UCSD-AML1 (cell line): ENCODE results near the gene PPP2R2C.

Experiments
- DNase-seq: peaks from one replicate; lab custom pipeline; 2025; ENCODE audit not compliant: unreplicated experiment; lab: John Stamatoyannopoulos, UW

PPP2R2C gene

DNA sequence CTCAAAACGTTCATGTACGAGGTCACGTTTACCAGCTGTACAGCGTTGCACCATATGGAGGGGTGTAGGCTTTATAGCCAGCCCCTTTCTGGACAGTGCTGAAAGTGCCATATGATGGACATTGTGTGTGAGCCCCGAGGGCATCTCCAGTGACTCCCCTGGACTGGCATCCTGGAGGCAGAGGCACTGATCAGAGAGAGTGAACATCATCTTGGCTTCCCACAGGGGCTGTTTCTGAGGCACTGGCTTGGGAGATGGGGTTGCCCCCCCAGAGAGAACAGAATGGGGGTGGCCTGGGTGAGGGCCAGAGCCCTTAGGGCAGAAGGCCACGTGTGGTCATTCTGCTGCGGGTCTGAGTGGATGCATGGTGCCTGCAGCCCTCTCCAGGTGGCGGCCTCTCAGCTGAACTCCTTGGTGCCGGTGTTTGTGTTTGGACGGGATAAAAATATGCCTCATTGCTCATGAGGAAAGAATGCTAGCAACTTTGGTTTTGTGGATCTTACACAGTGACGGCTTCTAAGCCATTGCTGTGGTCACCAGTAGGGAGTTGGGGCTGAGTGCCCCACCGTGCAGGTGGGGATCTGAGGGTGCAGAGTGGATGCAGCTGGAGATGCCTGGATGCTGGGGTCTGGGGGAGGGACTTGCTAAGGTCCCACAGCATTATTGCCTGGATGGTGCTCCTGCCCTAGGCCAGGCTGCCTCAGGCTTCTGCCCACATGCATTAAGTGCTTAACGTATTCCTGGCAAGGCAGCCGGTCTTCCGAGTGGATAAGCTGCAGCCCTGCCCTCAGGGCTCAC is 199.4 kb downstream of the PPP2R2C start:
- no peak for DNase-seq

DNA sequence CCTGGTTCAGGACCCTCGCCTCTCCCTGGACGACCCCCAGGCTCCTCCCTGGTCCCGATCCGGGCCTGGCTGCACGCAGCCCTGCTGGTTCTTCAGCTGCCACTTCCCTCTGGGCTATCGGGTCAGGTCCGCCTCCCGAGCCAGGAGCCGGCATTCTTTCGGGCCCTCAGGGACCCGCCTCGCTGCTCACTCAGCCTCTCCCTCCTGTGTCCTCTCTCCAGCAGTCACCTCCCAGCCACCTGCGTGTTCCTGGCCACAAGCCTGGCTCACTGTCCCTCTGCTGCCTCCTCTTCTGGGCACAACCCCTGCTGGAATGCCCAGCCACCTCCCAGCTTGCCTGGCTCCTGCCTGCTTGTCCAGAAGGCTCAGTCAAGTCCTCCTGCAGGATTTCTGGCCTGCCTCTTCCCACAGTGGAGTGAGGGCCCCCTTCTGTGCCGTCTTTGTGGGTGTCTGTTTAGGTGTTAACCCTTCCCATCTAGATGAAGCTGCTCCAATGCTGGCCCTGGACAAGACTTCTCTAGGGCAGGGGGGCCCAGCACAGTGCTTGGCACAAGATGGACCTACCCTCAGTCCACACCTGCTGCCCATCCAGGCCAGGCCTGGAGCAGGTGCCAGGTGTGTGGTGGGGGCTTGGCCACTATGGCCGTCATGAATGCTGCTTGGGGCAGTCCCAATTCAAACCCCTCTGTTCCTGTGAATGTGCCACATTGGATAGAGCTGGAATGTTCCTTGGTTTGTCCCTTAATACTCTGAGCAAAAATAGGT is 200.5 kb downstream of the PPP2R2C start:
- DNase-seq, result no peak

DNA sequence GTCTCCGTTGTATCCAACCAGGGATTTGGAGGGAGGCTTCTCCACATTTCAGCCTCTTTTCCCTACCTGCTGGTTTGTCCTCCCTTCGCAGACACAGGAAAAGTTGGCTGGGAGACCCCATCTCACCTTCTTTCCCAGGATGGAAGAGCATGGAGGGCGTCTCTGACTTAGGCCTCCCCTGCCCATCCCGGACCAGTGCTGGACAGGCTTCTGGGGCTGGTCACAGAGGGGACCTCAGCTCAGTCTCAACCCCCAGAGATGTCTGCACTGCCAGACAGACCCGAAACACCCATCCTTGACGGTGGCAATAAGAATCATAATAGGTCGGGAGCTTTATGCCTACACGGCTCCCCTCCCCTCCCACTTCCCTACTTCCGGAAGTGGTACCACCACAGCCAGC is 201.2 kb downstream of the PPP2R2C start:
- no peak for DNase-seq

DNA sequence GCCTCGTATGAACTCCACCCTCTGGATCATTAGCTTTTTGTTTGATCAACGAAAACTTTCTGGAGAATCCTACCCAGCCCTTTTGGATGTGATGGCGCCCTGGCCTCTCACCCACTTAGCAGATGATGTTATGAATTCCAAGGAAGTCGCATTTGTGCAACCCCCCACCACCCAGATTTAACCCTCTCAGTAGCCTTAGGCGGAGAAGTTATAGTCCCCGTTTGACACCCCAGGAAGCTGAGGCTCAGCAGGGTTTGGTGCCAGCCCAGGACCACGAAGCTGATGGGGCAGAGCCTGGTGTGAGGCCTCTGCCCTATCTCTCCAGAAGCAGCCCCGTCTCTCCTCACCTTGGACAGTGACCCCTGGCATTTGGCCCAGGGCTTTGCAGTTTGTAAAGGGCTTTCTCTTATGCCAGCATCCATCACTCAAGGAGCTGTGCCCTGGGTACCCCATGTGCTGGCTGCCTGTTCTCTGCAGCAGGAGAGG is 201.7 kb downstream of the PPP2R2C start:
- no peak for DNase-seq
